Measurements from ENCODE around the gene AIF1L.

The AIF1L gene

DNA sequence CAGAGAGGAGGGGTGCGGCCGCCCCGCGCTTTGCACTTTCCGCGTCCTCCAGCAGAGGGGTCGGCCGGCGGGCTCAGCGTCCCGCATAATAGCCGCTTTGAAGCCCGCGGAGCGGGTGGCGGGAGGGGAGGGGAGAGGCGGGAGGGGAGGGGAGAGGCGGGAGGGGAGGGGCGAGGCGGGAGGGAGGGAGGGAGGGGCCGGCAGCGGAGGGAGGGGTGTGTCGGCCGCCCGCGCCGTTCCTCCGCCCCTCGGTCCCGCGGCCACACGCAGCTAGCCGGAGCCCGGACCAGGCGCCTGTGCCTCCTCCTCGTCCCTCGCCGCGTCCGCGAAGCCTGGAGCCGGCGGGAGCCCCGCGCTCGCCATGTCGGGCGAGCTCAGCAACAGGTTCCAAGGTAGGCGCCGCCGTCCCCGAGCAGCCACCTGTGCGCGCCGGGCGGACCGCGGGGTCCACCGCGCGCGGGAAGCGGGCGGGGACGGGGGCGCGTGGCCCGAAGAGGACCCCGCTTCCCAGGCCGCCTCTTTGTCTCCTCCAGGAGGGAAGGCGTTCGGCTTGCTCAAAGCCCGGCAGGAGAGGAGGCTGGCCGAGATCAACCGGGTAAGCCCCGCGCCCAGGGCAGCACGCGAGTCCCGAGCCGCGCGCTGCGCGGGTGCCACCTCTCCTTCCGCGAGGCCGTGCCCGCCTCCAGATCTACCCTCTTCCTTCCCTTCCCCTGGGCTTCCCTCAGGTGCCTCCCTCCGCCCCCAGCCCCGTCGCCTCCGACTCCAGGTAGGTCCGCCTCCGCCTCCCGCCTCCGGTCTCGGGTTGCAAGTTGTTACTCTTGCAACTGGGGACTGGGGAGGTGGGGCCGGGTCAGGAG, at the start of gene AIF1L:
Gene AIF1L, plus strand, starts transcription at position 263 of the 857 bp plus-strand sequence. Its CDS starts 99 bp downstream, at position 362.
- in situ Hi-C loops (cut with HindIII; ENCODE audit: low sequenced_read_pairs), result loop anchor here (10.0 kb wide), 1 partner anchor 62 kb away; no protein-coding TSS in a partner anchor

DNA sequence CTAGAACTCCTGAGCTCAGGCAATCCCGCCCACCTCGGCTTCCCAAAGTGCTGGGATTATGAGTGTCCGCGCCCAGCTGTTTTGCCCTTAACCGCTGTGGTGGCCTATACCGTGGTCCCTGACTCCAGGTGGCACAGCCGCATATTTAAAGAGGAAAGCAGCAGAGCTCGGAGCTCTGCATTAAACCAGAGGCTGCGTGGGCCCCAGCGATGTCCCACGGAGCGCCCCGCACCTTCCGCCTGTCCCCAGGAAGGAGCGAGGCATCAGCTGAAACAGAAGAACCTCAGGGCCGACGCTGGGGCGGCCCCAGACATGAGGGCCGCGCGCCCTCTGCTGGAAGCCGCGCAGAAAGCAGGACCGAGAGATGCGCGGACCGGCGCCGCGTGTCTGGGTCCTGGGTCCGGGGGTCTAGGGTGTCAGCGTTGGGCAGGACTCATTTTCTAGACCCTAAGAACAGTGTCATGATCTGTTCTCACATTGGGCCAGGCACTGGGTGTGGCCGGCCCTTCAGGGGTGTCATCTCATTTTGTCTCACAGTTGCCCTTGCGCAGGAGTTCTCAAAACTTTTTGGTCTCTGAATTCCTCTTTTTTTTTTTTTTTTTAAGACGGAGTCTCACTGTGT, 49.6 kb upstream of the AIF1L start:
- in situ Hi-C loops (cut with HindIII; ENCODE audit: low sequenced_read_pairs), result no loop called here

DNA sequence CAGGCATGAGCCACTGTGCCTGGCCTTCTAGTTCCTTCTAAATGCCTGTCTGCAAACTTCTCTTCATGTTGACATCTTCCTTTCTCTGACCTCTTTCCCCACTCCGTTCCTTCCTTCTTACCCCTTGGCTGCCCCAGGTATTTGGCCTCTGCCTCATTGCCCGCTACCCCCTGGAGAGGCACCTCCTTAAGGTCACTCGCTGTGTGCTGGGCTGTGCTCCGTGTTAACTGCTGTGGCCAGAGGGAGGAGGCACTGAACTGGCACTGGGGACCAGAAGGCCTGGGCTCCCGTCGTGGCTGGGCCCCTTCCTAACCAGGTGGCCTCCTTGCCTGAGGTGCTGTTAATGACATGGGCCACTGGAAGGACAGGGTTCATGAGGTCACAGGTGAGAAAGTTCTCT, 48.0 kb upstream of the AIF1L start:
- in situ Hi-C loops (cut with HindIII; ENCODE audit: low sequenced_read_pairs), result no loop called here

DNA sequence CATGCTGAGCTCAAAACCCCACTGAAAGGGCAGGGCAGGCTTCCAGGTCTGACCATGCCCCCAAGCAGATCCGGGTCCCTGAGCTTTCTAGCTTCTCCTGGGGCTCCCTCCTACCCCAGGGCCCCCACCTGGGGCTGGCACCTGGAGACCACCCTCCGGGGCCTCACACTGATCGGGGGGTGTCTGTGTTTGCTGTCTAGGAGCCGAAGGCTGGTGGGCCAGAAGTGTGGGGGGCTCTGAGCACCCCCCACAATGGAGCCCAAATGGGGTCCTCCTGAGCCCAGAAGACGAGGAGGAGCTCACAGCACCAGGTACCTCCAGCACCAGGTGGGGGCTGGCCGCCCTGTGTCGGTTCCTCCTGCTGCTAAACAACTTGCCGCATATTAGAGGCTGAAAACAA, 47.5 kb upstream of the AIF1L start:
- in situ Hi-C loops (cut with HindIII; ENCODE audit: low sequenced_read_pairs), result no loop called here

DNA sequence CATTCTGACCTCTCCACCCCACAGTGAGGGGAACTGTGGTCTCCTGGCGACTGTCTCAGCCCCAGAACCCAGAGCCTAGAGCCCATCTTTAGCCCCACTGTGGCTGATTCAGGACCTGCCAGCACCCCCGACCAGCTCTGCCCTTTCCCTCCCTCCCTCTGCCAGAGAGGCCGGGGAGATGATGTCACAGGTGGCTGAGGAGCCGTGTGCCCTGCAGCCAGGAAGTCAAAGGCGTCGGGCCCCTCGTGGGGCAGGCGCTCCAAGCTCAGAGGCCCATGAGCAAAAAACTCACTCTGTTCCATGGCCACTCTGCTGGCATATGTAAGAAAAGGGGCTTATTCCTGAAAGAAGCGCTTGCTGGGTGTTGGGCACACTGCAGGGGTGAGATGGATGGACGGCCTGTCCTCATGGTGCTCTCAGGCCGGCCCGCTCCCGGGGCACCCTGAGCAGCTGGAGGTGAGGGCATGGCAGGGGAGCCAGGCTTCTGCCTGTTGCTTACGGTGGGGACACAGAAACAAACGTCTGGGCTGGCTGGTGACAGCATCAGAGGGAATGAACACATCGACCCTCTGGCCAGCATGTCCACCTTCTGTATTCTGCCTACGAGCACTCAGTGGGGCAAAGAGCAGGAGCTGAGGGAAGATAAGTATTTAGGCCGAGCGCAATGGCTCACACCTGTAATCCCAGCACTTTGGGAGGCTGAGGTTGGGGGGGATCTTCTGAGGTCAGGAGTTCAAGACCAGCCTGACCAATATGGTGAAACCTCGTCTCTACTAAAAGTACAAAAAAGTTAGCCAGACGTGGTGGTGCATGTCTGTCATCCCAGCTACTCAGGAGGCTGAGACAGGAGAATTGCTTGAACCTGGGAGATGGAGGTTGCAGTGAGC, 46.3 kb upstream of the AIF1L start:
- in situ Hi-C loops (cut with HindIII; ENCODE audit: low sequenced_read_pairs), result no loop called here

DNA sequence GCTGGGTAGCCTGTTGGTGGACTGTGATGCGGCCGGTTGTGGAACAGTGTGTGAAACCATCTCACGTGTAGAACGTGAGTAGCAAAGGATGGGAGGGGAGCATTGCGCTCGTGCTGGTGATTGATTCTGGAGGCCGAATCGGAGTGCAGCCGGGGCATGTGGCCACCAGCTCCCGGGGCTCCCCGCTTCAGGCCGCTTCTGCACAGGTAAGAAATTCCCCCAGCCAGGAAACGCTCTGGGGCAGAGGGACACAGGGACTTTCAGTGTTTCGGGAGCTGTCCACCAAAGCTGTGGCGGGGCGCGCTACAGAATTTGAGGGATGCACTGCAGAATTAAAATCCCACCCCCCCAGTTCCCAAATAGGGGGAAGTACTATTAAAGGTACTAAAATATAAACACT, 45.5 kb upstream of the AIF1L start:
- in situ Hi-C loops (cut with HindIII; ENCODE audit: low sequenced_read_pairs), result no loop called here

DNA sequence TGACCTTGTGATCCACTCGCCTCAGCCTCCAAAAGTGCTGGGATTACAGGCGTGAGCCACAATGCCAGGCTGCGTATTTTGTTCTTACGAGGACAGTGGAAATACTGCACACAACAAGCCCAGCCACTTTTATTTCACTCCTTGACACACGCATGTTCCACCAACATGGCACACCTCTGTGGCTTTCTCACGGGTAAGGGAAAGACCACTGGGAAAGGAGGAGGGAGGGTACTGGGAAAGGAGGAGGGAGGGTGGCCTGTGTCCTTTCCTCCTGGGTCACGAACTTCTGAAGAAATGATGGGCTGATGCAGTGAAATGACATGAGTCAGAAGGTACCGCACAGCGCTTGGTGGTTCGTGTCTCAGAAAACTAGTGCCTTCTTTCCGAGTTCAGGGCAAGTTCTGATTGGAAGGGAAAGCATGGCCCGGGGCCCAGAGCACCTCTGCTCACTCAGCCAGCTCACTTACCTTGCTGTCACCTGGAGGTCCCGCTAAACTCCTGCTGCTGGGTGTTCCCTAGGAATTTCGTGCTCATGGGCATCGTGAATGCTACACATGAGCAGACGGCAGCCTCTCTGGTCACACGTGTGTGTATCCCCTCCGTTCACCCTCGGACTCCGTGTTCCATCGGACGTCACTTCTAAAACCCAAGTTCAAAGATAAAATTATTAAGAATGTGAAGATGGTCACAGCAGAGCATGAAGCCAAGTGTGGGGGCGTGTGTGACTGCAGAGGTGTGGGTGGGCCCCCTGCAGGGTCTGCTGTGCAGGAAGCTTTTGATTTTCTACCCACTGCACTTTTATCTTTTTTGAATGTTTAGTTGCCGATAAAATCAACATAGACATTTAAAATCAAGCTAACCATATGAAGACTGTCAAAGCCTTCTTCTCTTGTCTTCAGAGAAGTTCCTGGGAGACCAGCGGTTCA, 44.5 kb upstream of the AIF1L start:
- in situ Hi-C loops (cut with HindIII; ENCODE audit: low sequenced_read_pairs), result no loop called here

DNA sequence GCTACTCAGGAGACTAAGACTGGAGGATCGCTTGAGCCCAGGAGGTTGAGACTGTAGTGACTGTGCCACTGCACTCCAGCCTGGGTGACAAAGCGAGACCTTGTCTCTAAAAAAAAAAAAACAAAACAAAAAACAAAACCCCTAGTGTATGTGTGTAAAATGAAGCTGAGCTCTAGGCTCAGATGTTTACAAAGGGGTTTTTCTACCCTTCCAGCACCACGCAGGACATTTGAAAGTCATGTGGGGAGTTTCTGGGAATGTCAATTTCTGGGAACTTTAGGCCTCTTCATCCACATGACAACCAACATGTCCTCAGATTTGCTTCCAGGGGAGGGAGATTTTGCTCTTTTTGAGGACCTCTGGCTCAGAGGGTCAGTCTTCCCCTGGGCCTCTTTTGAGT, 42.4 kb upstream of the AIF1L start:
- in situ Hi-C loops (cut with HindIII; ENCODE audit: low sequenced_read_pairs), result no loop called here

DNA sequence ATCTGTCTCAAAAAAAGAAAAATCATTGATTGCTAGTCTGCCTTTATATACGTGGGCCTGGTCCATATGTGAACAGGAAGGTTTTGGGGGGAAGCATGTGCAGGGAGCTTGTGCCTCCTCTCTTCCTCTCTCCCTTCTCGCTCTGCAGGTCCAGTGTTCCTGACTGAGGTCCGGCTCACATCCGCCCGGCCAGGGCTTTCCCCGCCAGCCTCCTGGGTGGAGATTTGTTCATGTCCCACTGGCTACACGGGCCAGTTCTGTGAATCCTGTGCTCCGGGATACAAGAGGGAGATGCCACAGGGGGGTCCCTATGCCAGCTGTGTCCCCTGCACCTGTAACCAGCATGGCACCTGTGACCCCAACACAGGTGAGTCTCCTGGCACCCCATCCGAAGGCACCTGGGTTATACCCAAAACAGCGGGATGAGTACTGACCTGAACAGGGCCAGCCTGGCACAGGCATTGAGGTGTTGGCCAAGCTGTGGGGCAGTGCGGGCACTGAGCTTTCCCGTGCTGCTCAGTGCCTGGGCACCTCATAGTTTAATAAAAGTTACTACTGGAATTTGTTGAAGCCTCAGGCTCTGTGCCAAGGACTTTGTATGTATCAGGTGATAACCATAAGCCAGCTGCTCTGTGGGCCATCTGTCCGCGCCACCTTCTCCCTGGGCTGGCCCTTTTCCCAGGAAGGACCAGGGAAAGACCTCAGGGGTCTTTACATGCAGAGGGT, 39.4 kb upstream of the AIF1L start:
- in situ Hi-C loops (cut with HindIII; ENCODE audit: low sequenced_read_pairs), result no loop called here

DNA sequence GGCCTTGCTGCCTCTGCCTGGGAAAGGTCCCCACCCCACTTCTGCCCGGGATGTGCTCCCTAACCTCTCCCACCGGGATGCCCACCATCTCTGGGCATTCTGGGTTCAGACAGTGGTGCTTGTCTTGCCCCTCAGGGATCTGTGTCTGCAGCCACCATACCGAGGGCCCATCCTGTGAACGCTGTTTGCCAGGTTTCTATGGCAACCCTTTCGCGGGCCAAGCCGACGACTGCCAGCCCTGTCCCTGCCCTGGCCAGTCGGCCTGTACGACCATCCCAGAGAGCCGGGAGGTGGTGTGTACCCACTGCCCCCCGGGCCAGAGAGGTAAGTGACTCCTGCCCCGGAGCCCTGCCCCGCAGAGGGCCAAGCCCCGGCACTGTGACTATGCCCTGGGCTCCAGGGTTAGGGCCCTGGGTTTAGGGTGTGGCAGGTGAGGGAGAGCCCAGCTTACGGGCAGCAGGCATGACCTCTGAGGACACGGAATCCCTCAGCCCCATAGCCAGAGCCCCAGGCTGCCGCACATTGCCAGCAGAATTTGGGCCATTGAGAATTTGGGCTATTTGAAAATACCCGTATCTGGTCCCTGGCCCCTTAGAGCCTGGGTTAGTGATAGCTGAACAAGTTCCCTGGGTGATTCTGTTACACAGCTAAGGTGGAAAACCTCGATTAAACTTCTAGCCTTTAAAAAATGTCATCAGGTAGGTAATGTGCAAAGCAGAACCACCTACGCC, 35.3 kb upstream of the AIF1L start:
- in situ Hi-C loops (cut with HindIII; ENCODE audit: low sequenced_read_pairs), result no loop called here

DNA sequence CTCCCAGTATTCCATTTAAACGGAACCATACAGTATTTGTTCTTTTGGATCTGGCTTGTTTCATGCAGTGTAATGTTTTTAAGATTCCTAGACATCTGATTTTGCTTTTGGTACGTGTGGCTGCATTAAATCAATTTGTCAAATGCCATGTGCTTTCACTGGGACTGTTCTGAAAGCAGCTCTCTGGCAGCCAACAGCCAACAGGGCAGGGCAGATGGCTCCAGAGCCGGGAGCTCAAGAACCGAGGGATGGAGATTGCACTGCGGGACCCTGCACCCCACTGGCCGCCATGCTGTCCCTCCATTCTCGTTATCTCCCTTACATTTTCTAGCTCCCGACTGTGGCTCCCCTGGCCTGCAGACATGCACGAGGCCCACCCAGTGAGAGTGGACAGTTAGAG, 33.4 kb upstream of the AIF1L start:
- in situ Hi-C loops (cut with HindIII; ENCODE audit: low sequenced_read_pairs), result no loop called here

DNA sequence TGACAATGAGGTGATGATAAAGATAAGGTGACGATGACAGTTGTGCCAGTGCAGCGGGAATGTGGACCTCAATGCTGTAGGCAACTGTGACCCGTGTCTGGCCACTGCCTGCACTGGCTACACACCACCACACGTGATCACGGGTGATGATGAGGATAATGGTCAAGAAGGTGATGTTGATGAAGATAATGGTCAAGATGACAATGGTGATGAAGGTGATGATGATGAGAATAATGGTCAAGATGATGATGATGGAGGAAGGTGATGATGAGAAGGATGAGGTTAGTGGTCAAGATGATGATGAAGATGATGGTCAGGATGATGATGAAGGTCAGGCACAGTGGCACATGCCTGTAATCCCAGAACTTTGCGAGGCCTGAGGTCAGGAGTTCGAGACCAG, 30.7 kb upstream of the AIF1L start:
- in situ Hi-C loops (cut with HindIII; ENCODE audit: low sequenced_read_pairs), result no loop called here

DNA sequence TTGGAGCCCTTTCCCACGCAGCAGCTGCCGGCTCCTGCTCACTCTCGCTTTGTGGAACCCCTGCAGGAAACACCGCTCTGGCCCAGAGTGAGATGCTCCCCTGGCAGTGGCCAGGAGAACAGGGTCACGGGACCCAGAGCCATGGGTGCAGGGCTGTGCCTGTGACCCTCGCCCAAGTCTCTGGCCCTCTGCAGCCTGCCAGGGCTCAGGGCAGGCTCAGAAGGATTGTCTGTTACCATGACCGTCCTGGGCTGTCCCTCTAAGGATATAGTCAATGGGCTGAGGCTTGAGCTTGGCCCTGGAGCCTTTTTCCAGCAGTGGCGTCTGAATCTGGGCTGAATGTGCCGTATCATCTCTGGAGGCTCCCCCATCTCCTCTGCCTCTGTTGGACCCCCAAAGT, 28.7 kb upstream of the AIF1L start:
- in situ Hi-C loops (cut with HindIII; ENCODE audit: low sequenced_read_pairs), result no loop called here

DNA sequence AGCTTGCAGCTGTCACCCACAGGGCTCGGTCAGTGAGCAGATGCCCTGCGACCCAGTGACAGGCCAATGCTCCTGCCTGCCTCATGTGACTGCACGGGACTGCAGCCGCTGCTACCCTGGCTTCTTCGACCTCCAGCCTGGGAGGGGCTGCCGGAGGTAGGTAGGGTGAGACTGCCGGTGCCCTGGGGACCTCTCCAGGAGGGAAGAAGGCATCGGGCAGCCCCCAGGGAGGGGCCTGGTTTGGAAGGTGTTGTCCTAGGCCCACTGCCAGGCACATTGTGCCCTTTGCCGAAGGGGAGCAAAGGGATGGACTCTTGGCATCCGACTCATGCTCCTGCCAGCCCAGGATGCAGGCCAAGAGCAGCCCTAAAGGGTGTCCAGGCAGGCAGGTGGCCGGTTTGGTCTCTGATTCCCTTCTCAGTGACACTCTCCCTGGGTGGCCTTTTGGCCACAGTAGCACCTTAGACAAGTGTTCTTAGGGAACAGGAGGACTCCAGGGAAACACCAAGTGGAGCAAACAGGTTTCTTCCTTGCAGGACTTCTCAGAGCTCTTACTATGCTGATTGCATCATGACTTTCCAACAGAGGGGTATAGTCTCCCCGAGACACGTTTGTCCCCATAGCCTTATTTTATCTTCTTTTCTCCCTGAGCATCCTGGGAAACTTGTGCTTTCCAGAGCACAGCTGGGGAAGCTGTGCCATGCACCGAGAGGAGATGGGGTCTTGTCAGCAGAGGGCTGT, 28.1 kb upstream of the AIF1L start:
- in situ Hi-C loops (cut with HindIII; ENCODE audit: low sequenced_read_pairs), result no loop called here

DNA sequence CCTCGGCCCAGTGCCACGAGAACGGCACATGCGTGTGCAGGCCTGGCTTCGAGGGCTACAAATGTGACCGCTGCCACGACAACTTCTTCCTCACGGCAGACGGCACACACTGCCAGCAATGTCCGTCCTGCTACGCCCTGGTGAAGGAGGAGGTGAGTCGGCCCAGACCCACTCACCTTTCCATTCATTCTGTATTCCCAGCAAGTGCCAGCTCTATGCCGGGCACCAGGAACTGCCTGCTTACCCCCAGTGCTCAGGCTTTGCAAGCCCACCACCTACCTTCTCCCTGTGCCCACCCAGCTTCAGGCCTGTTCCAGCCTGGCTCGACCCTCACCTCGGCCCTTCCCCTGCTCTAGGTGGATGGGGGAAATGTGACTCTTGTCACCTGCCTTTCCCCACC, 26.6 kb upstream of the AIF1L start:
- in situ Hi-C loops (cut with HindIII; ENCODE audit: low sequenced_read_pairs), result no loop called here

DNA sequence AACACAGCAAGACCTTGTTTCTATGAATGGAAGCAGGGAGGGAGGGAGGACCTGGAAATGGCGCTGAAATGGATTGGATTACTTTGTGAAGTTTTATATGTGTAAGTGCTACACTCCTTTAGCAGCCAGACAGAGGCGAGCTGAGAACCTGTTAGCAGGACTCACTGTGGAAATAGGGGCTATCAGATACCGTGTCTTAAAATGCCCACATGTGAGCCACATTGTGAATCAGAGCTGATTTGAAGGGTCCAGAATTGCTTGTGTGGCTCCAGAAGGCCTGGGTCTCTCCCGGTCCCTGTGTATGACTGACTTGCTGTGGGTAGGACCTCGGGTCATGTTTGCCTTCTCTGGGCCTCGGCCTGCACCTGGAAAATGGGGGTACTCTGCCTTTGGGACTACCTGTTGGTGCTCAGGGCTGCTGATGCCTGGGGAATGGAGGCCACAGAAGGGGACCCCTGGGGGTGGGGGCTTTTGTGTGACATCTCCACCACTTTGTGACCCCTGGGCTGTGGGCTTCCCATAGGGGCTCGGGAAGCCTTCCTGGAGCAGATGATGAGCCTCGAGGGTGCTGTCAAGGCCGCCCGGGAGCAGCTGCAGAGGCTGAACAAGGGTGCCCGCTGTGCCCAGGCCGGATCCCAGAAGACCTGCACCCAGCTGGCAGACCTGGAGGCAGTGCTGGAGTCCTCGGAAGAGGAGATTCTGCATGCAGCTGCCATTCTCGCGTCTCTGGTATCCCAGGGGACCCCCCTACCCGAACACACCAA, 24.0 kb upstream of the AIF1L start:
- in situ Hi-C loops (cut with HindIII; ENCODE audit: low sequenced_read_pairs), result no loop called here

DNA sequence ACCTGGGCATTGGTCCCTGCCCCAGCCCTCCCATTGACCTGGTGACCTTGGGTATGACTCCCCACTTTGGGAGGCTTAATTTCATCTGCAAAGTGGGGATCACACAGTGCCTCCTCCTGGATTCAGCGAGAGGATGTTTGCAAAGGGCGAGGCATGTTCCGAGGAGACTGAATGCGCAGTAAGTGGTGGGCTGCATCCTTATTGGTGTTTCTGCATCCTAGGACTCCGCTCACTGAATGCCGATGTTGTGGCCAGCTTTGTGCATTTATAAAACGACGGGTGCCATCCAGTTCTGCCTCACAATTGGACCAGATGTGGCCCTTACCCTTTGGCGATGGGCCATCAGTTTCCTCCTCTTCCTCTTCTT, 23.5 kb upstream of the AIF1L start:
- in situ Hi-C loops (cut with HindIII; ENCODE audit: low sequenced_read_pairs), result no loop called here

Data from endothelial cell of hepatic sinusoid (primary cell).